Measurements from ENCODE around the gene MKI67. TPM values are rescaled to one million over a fixed set of nuclear protein-coding genes. Genes with fewer than 3 reads are reported as not detected.

The MKI67 gene
- total RNA-seq, 1 experiment from 2014 or later: 151 TPM

DNA sequence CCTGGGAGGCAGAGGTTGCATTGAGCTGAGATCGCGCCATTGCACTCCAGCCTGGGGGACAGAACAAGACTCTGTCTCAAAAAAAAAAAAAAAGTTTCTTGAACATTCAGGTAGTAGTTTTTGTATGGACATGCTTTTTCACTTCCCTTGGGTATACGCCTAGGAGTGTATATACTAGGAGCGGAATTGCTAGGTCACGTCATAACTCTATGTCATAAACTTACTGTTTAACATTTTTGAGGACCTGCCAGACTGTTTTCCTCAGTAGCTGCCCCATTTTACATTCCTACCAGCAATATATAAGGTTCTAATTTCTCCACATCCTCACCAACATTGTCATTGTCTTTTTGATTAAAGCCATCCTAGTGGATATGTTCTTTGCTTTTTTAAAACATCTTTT lies 51.6 kb downstream of the MKI67 start:
- H3K27ac ChIP-seq (ENCODE audit: low read length): no peak overlapping the region
- POLR2A ChIA-PET: no interaction called here
- no peak for ATAC-seq
- CTCF ChIA-PET: no interaction called here
- DNase-seq (ENCODE audit: low read depth, low spot score): no peak
- in situ Hi-C loops (cut with HindIII; ENCODE audit: low pct_unique_long_range_greater_than_20kb, low sequenced_read_pairs): no loop called here
- H3K27me3 ChIP-seq (ENCODE audit: control insufficient read depth, insufficient read depth, low read length): peaks cover 16% of the 10 kb centered on the region
- H3K9me3 ChIP-seq (ENCODE audit: control insufficient read depth, insufficient read depth, low read depth, low read length): no peaks in the 10 kb centered on the region
- intact Hi-C loops (cut with micrococcal nuclease; ENCODE audit: unreplicated experiment): no loop called here
- no peak overlapping the region for H3K4me3 ChIP-seq (ENCODE audit: low read depth in 2 of 2, low read length in 2 of 2)
- H3K4me1 ChIP-seq (ENCODE audit: control insufficient read depth, insufficient read depth, low read length): peaks cover 2% of the 10 kb centered on the region; the same call in 1 of the 2 replicates
- no TSS peak for BruUV-seq (replicated peaks)
- no peaks in the 10 kb centered on the region for H3K36me3 ChIP-seq (ENCODE audit: control insufficient read depth, insufficient read depth, low read length)
- TF ChIP-seq, protein P1, sequence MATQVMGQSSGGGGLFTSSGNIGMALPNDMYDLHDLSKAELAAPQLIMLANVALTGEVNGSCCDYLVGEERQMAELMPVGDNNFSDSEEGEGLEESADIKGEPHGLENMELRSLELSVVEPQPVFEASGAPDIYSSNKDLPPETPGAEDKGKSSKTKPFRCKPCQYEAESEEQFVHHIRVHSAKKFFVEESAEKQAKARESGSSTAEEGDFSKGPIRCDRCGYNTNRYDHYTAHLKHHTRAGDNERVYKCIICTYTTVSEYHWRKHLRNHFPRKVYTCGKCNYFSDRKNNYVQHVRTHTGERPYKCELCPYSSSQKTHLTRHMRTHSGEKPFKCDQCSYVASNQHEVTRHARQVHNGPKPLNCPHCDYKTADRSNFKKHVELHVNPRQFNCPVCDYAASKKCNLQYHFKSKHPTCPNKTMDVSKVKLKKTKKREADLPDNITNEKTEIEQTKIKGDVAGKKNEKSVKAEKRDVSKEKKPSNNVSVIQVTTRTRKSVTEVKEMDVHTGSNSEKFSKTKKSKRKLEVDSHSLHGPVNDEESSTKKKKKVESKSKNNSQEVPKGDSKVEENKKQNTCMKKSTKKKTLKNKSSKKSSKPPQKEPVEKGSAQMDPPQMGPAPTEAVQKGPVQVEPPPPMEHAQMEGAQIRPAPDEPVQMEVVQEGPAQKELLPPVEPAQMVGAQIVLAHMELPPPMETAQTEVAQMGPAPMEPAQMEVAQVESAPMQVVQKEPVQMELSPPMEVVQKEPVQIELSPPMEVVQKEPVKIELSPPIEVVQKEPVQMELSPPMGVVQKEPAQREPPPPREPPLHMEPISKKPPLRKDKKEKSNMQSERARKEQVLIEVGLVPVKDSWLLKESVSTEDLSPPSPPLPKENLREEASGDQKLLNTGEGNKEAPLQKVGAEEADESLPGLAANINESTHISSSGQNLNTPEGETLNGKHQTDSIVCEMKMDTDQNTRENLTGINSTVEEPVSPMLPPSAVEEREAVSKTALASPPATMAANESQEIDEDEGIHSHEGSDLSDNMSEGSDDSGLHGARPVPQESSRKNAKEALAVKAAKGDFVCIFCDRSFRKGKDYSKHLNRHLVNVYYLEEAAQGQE (IDR thresholded peaks at IDR 0.05; ENCODE audit: insufficient read depth in 1 of 2, low read depth in 2 of 2, low read length in 1 of 2): no peak
- TF ChIP-seq TCF7L2 (IDR thresholded peaks at IDR 0.05; ENCODE audit: low read depth, low read length) (no peak), POLR2AphosphoS5 (IDR thresholded peaks at IDR 0.05; ENCODE audit: low read depth, low read length) (no peak), SIN3A (IDR thresholded peaks at IDR 0.05; ENCODE audit: borderline replicate concordance, insufficient read depth, low read depth, low read length) (no peak)
- TF ChIP-seq, protein P2, sequence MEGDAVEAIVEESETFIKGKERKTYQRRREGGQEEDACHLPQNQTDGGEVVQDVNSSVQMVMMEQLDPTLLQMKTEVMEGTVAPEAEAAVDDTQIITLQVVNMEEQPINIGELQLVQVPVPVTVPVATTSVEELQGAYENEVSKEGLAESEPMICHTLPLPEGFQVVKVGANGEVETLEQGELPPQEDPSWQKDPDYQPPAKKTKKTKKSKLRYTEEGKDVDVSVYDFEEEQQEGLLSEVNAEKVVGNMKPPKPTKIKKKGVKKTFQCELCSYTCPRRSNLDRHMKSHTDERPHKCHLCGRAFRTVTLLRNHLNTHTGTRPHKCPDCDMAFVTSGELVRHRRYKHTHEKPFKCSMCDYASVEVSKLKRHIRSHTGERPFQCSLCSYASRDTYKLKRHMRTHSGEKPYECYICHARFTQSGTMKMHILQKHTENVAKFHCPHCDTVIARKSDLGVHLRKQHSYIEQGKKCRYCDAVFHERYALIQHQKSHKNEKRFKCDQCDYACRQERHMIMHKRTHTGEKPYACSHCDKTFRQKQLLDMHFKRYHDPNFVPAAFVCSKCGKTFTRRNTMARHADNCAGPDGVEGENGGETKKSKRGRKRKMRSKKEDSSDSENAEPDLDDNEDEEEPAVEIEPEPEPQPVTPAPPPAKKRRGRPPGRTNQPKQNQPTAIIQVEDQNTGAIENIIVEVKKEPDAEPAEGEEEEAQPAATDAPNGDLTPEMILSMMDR (IDR thresholded peaks at IDR 0.05): no peak

DNA sequence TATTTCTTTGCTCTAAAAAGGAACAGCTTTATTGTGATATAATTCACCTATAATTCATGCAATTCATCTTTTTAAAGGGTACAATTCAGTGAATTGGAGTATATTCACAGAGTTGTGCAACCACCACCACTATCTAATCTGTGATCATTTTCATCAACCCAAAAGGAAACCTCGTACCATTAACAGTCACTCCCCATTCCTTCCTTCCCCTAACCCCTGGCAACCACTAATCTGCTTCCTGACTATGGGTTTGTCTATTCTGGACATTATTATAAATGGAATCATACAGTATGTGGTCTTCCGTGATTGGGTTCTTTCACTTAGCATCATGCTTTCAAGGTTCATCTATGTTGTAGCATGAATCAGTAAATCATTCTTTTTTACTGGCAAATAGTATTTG lies 52.3 kb downstream of the MKI67 start:
- ChIA-PET CTCF (no interaction called here), POLR2A (no interaction called here)
- in situ Hi-C loops (cut with HindIII; ENCODE audit: low pct_unique_long_range_greater_than_20kb, low sequenced_read_pairs): no loop called here
- Histone ChIP-seq H3K27ac (ENCODE audit: low read length) (no peak overlapping the region), H3K36me3 (ENCODE audit: control insufficient read depth, insufficient read depth, low read length) (no peaks in the 10 kb centered on the region), H3K27me3 (ENCODE audit: control insufficient read depth, insufficient read depth, low read length) (peaks cover 9% of the 10 kb centered on the region), H3K4me1 (ENCODE audit: control insufficient read depth, insufficient read depth, low read length) (peaks cover 4% of the 10 kb centered on the region; the same call in 1 of the 2 replicates), H3K4me3 (ENCODE audit: low read depth in 2 of 2, low read length in 2 of 2) (no peak overlapping the region), H3K9me3 (ENCODE audit: control insufficient read depth, insufficient read depth, low read depth, low read length) (no peaks in the 10 kb centered on the region)
- ATAC-seq: no peak
- no TSS peak for BruUV-seq (replicated peaks)
- DNase-seq (ENCODE audit: low read depth, low spot score): no peak
- TF ChIP-seq POLR2AphosphoS5 (IDR thresholded peaks at IDR 0.05; ENCODE audit: low read depth, low read length): no peak
- TF ChIP-seq, protein P1 (IDR thresholded peaks at IDR 0.05; ENCODE audit: insufficient read depth in 1 of 2, low read depth in 2 of 2, low read length in 1 of 2): no peak
- TF ChIP-seq SIN3A (IDR thresholded peaks at IDR 0.05; ENCODE audit: borderline replicate concordance, insufficient read depth, low read depth, low read length): no peak
- TF ChIP-seq TCF7L2 (IDR thresholded peaks at IDR 0.05; ENCODE audit: low read depth, low read length): no peak
- TF ChIP-seq, protein P2 (IDR thresholded peaks at IDR 0.05): no peak
- intact Hi-C loops (cut with micrococcal nuclease; ENCODE audit: unreplicated experiment): no loop called here

All from Panc1 (cell line).